H4 (cell line): ENCODE results near the gene PRKCD. TPM values are rescaled to one million over a fixed set of nuclear protein-coding genes. Genes with fewer than 3 reads are reported as not detected.

Source experiments
- DNase-seq: peaks from one replicate; pipeline ENCODE4 v3.0.0-alpha.2; 2015; ENCODE audit warnings: low spot score
- total RNA-seq: library from RNA; depleted of rRNA; stranded (reverse); fragments of >200 nt; shearing (Covaris generic); gene quantifications from 2 replicates; pipeline ENCODE4 v1.2.3, GENCODE V29; 2014

The PRKCD gene
- total RNA-seq, 1 experiment from 2014 or later = 1.2 TPM

GRCh38 chr3:53170325-53171063 lies 9.5 kb downstream of the PRKCD start:
- DNase-seq = no peak

- no peak for DNase-seq
Measured at GRCh38 chr3:53171064-53171418, 10.0 kb downstream of the PRKCD start.

GRCh38 chr3:53171827-53172505 lies 11.0 kb downstream of the PRKCD start:
- DNase-seq = no peak

GRCh38 chr3:53173107-53173506 lies 12.1 kb downstream of the PRKCD start:
- no peak for DNase-seq

GRCh38 chr3:53174346-53175250 lies 13.6 kb downstream of the PRKCD start:
- no peak for DNase-seq

GRCh38 chr3:53175613-53176540 lies 14.9 kb downstream of the PRKCD start:
- no peak for DNase-seq

- DNase-seq = no peak
Measured at GRCh38 chr3:53178246-53178645, 17.2 kb downstream of the PRKCD start.

- DNase-seq = no peak
Measured at GRCh38 chr3:53179580-53179979, 18.6 kb downstream of the PRKCD start.

- no peak for DNase-seq
Measured at GRCh38 chr3:53180305-53181023, 19.5 kb downstream of the PRKCD start.

DNA sequence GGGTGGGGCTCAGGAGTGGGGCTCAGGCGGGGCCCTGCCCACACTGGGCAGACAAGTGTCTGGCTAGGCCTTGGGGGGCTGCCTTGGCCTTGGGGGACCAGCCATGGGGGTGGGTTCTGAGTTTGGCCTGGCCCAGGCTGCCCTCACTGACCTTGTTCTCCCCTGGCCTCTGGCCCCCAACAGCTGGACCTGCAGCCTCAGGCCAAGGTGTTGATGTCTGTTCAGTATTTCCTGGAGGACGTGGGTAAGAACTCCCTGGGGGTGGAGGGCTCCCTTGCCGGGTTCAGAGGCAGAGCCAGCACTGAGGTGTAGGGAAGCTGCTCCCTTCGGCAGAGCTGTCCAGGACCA lies 20.0 kb downstream of the PRKCD start:
- DNase-seq = no peak

- DNase-seq = no peak
Measured at GRCh38 chr3:53181528-53181927, 20.5 kb downstream of the PRKCD start.

DNA sequence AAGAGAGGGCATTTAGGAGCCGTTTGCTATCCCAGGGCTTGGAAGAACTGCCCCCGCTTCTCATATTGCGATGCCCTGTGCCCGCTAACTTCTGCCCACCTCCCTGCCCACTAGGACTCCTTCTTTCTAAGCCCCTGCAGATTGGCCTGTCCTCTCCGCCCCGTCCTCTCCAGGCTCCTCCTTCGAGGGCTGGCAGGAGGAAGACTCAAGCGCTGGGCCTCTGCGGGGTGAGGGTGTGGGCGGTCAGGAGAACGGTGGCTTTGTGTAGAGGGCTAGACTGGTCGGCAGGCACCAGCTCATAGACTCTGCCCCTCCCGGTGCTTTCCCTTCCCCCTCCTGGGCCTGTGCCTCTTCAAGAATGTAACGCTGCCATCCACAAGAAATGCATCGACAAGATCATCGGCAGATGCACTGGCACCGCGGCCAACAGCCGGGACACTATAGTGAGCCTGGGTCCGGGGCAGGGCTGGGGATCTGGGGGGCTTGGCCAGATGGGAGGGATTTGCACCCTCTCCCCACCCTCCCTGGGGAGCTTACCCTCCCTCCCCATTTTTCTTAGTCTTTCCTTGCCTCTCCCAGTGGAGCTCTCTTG lies 21.9 kb downstream of the PRKCD start:
- DNase-seq = no peak

GRCh38 chr3:53183514-53183913 lies 22.5 kb downstream of the PRKCD start:
- no peak for DNase-seq

- no peak for DNase-seq
Measured at GRCh38 chr3:53184701-53185100, 23.7 kb downstream of the PRKCD start.

DNA sequence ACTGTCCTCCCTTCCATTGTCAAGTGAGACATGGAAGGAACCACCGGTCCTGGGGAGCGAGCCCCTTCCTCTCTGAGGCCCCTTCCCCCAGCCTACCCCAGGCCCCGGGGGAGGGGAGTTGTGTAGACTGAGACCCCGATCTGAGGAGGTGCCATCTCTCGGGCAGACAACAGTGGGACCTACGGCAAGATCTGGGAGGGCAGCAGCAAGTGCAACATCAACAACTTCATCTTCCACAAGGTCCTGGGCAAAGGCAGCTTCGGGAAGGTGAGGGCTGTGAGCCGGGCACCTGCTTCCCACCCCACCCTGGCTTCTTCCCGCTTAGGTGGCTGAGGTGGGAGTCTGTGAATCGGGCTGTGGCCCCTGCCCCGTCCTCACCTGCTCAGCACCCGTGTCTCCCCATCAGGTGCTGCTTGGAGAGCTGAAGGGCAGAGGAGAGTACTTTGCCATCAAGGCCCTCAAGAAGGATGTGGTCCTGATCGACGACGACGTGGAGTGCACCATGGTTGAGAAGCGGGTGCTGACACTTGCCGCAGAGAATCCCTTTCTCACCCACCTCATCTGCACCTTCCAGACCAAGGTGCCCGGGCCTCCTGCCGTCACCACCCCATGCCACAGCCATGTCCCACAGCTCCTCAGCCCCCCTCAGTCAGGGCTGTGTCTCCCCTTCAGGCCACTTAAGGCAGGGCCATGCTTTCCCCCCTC lies 24.9 kb downstream of the PRKCD start:
- DNase-seq = no peak

GRCh38 chr3:53186726-53187125 lies 25.7 kb downstream of the PRKCD start:
- no peak for DNase-seq

GRCh38 chr3:53187430-53187829 lies 26.4 kb downstream of the PRKCD start:
- no peak for DNase-seq

GRCh38 chr3:53188136-53188685 lies 27.2 kb downstream of the PRKCD start:
- no peak for DNase-seq

DNA sequence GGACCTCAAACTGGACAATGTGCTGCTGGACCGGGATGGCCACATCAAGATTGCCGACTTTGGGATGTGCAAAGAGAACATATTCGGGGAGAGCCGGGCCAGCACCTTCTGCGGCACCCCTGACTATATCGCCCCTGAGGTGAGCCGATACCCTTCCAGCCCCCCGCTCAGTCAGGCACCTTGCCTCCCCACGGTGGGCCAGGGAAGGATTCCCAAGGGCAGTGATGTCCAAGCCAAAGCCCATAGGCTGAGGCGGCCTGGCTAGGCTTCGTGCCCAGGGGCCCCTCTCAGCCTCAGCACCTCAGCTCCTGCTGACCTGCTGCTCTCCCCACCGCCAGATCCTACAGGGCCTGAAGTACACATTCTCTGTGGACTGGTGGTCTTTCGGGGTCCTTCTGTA lies 27.7 kb downstream of the PRKCD start:
- no peak for DNase-seq

GRCh38 chr3:53189276-53189675 lies 28.3 kb downstream of the PRKCD start:
- DNase-seq = no peak
